GM21576 (cell line): ENCODE results near the gene ANKRD33B.
"Not testable (repeated sequence)": the region's sequence is repeated elsewhere in the genome, so short reads cannot be mapped to it uniquely, and the experiment has no call there.

Source experiments
- ATAC-seq: cut with Tn5 transposase; IDR thresholded peaks from one replicate; pipeline ENCODE4 v1.9.1; 2021; ENCODE audit warnings: mild to moderate bottlenecking, moderate library complexity; ENCODE audit not compliant: unreplicated experiment

Gene ANKRD33B

DNA sequence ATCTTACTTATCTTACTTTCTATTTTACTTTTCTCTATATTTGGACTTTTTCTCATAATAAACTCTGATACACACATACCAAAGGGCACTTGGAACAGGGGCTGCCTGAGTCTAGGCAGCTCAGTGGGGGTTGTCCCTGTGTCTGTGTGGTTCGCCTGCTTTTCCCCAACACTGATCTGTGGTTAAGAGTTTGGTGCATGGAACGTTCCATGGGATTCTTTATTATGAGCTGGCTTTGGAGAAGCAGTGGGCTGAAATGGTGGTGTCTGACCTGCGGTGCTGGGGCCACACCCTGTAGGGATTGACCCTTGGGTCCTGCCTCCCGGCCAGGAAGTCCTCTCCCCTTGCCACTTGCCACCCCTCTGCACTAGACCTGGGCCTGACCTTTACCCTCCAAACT, 47.4 kb downstream of the ANKRD33B start:
- no peak for ATAC-seq

DNA sequence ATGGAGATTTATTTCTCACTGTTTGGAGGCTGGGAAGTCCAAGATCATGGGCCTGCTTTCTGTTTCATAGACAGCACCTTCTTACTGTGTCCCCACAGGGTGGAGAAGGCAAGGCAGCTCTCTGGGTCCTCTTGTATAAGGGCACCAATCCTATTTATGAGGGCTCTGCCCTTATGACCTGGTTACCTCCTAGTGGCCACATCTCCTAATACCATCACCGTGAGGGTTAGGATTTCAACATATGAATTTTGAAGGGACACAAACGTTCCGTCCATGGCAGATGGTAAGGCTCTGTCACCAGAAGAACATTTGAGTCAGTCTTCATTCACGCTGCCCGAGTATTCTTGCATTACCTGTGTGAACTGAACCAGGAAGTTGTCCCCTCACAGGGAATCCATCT, 48.4 kb downstream of the ANKRD33B start:
- ATAC-seq = no peak

DNA sequence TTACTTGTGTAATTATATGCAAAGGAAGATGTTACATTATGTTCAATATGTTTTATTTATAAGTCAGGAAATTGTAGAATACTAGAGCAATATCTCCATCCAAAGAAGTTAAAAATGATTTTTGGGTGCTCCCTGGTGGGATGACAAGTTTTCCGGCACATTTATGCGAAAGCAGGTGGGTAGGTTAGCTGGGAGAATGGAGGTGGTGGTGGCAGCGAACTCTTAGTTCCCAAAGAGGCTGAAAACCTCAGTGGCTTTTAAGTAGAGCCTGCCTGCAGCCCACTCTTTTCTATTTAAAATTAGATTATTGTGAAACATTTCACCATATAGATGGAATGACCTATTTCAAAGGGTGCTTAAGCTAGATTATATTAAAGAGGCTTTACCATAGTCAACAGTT, 51.8 kb downstream of the ANKRD33B start:
- no peak for ATAC-seq

DNA sequence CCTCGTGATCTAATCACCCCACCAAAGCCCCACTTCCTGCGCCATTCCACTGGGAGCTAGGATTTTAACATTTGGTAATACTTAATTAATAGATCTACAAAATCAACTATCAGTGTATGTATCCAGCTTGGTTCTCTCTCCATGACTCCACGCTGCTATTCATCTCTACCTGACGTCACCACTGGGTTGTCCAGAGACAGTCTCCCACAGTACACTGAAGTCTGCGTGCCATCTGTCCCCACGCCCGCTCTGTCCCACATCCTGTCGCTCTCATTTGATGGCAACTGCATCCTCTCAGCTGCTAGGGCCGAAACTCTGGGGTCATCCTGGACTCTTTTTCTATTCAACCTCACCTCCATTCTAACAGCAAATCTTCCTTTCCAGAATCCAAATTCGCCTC, 53.2 kb downstream of the ANKRD33B start:
- no peak for ATAC-seq

DNA sequence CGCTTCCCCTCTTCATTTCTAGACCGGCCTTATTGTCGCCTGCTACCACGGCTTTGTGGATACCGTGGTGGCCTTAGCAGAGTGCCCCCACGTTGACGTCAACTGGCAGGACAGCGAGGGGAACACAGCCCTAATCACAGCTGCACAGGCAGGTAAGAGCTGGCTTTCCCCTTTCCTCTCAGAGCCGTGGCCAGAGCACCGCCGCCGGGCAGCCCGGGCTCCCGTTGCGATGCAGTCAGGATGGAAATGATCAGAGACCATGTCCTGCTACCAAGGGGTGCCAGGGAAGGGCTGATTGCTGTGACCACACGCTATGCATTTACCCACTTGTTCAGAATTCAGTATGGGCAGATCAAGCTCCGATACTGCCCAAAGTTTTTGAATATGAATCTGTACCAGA, 54.4 kb downstream of the ANKRD33B start:
- ATAC-seq = no peak

DNA sequence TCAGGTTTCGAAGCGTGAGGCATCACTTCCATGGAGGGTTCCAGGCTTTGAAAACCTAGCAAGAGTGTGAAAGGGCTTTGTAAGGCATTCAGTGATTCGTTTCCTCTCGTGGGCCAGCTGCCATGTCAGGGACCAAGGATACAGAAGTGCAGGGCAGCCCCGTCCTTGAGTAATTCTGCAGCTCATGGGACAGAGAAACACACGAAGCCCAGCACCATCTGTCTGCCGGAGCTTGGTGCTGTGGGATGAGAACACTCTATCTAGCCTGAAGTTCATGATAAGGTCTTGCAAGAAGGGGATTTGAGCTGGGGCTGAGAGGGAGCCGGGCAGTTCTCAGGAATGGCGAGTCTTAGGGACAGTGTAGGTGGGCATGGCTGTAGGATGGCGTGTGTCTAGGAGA, 55.8 kb downstream of the ANKRD33B start:
- ATAC-seq = no peak

DNA sequence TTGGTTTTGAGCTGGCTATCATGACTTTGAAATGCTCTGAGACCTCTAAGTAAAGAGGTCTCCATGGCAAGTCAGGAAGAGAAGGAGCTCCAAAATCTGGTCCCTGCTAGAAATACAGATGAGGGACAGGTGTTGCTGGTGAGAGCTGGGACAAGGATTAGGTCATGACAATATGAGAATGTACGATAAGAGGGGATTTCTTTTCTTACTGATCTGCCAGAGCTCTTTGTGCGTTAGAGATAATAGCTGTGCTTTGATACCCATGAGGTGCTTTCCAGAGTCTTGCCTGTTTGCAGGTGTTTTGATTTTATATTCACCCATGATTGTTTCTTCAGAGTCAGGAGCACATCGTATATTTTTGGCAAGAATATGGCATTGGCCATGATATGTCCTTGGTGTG, 56.5 kb downstream of the ANKRD33B start:
- no peak for ATAC-seq

DNA sequence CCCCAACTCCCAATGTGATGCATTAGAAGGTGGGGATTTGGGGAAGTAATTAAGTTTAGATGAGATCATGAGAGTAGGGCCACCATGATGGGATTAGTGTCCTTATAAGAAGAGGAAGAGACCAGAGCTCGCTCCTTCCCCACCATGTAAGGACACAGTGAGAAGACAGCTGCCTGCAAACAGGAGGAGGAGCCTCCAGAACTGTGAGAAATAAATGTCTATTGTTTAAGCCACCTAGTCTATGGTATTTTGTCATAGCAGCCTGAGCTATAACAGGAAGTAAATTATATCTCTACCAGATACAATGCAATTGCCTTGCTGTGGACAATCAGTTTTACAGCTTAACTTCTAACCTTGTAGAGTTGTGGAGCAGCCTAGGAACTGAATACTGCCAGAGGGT, 58.0 kb downstream of the ANKRD33B start:
- no peak for ATAC-seq

DNA sequence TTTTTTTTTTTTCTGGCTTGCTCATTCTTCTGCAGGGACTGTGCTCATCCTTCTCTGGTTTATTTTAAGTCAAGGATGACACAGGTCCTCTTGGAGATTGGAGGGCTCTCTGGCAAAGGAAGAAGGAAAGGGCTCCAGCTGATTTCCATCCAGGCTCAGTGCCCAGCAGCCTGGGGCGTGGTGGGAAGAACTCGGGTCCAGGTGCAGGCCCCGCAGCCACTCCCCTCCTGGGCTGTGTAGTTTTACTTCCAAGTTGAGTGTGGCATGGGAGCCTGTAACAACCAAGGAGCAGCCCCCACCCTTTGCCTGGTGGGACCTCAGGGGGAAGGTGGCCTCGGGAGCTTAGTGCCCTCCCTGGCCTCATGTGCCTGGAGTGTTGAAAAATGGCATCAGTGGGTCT, 58.9 kb downstream of the ANKRD33B start:
- ATAC-seq = no peak

DNA sequence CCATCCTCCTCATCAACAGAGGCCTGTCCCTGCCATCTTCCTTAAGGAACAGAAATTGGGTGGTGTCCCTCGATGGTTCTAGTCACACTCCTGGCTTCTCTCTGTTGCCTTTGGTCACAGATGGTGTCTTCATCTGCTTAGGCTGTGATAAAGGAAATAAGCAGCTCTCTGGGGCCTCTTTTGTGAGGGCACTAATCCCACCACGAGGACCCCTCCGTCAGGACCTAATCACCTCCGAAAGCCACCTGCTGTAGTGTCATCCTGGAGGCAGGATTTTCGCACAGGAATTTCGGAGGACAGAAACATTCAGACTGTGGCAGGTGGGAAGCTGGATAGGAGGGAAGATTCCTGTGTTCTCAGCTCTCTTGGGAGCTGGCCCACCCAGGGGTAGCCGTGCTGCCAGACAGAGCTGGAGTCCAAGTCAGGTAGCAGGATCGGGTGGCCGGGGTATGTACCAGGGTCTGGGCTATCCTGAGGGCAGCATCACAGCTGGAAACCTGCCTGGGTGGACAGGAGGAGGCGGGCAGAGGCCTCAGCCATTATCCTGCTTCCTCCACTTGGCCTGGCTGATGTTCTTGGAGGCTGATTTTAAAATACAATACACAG, 59.5 kb downstream of the ANKRD33B start:
- no peak for ATAC-seq

DNA sequence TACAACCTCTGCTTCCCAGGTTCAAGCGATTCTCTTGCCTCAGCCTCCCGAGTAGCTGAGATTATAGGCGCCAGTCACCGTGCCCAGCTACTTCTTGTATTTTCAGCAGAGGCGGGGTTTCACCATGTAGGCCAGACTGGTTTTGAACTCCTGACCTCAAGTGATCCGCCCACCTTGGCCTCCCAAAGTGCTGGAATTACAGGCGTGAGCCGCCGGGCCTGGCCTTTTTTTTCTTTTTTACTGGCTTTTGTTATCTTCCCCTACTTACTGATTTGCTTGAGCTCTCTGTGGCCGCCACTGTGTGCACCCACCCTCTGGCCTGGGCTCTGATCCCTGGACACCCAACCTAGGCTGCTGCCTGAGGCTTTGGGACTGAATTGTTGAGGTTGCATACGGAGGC, 60.3 kb downstream of the ANKRD33B start:
- no peak for ATAC-seq

DNA sequence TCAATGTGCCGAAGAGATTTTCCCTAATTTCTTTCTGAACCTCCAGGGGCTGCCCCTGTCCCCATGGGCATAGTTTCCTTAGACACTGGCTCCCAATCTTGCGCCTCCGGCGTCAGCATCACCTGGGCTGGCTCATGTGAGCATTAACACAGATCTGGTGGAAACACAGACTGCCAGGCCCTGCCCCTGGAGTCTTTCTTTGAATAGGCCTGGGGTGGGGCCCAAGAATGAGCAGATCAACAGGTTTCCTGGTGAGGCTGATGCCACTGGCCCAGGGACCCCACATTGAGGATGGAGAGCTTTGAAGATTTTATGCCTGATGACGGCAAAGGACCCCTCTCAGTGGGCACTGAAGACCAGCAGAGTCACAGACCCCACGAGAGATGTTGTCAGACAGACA, 60.8 kb downstream of the ANKRD33B start:
- no peak for ATAC-seq

DNA sequence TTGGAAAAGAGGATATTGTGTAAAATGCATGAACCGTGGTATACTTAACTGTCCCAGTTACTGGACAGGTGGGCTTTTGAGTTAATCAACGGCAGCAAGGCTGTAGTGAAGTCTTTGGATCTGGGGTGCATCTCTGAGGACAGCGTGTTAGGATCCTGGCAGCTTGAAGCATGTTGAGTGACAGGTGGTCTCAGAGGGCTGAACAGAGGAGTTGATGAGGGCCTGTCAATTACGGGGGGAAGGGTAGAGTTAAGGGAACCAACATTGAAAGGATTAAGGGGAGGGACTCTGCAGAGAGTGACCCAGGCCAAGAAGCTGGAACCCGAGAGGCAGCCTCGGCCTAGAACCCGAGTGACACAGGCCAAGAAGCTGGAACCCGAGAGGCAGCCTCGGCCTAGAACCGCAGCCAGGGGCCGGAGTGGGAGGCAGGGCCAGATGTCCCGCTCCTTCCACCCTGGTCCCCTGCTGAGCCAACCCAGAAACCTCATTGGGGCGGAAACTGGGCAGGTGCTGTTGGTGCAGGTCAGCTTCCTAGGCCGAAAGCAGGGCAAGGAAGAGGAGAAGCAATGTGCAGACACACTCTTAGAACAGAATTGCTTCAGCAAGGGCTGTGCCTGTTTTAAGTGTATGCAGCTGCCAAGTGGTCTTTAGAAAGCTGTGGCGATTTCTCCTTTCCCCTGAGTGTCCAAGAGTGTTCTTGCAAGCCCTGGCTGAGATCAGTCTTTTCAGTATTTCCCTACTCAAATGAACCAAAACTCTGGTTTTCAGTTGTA, 62.0 kb downstream of the ANKRD33B start:
- no peak for ATAC-seq

DNA sequence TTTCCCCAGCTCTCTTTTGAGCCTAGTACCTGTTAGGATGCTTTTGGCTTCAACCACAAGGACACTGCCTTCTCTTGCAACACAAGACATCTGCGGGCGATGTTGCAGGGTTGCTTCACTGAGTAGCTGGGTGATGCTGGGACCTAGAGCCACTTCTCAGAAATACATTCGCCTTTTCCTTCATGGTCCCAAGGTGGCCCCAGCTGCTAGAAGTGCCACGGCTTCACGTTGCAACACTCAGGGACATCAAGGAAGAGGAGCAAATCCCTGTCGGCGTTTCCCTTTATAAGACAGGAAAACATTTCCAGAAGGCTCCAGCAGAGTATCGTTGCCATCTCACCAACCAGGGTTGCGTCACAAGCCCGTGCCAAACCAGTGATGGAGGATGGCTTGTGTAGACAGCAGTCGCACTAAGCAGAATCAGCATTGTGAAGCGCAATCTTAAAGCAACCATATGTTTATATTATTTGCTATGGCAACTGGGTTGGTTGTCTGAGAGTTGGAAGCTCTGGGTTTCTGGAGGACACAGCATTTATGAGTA, 62.7 kb downstream of the ANKRD33B start:
- ATAC-seq = no peak

DNA sequence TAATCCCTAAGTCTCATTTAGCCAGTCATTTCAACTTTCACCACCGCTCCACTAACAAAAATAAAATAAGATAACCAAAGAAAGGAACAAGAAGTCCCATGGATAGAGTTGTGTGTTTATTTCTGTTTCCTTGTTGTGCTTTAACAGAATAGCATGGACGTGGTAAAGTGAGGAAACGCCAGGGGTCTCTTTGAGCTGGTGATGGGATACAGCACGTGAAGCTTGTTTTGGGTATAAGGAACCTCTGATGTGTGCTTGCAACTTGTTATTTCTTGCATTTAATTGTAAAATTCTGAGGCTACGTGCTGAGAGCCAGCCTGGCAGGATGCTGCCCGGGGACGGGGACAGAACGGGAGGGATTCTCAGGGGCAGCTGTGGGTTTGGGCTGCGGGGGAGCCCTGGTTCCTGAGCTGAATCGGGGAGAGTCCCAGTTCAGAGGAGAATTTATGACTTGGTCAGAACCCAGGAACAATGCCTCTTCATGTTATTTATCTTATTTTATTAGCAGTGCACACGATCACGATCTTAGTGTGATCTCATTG, 63.4 kb downstream of the ANKRD33B start:
- ATAC-seq = peak; percentile 6

DNA sequence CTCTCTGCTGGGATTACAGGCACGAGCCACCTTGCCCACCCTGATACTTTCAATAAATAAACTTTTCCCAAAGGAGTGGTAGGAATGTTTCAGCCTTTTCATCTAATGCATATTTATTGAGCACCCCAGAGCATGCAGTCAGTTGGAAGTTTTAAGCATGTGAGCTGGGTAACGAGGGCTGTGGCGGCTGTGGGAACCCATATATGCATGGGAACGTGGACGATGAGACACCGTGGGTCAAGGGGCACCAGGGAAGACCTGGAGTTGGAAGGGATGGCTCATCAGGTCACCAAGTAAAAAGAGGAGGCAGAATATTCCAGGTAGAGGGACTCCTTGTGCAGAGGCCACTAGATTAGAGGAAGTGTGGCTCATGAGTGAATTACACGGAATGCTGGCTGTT, 64.7 kb downstream of the ANKRD33B start:
- ATAC-seq = no peak

DNA sequence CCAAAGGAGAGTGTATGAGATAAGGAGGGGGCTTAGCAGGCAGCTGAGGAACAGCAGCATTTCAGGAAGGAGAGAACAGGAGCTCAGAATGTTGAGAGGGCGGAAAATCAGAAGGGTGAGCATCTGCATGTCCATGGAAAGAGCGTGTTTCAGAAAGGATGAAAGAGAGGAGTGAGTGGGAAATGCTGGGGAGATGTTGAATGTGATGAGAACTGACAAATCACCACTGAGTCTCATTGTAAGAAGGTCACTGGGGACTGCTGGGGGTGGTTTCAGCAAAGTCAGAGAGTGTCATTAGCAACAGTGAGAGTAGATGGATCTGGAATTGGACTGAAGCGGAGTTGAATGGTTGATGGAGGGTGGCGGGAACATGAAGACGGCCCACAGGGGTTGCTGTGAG, 65.8 kb downstream of the ANKRD33B start:
- ATAC-seq = no peak

DNA sequence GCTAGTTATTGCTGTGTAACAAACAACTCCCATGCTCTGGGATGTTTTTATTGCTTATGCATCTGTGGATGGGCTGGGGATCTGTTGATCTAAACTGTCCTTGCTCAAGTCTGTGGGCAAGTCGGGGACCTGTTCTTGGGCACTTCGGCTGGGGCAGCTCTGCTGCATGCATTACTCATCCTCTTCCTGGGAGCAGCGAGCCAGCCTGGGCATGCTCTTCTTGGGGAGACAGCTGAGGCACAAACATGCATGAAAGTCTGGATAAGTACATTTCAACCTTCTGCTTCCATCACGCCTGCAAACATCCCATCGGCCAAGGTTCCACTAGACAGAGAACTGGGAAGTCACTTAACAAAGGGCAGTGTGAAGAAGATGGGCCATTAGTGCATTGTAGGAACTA, 66.3 kb downstream of the ANKRD33B start:
- no peak for ATAC-seq

DNA sequence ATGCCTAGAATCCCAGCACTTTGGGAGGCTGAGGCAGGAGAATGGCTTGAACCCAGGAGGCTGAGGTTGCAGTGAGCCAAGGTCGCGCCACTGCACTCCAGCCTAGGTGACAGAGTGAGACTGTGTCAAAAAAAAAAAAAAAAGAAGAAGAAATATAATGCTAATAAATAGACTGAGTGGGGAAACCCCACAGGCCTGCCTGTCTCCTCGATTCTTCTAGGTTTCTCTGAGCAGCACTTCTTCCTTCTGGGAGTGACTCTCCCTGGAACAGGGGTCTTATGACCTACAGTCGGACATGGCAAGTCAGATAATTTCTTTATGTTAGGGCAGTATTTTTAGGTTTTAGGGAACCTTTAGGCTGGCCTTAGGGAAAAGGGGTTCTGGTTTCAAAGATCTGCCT, 66.9 kb downstream of the ANKRD33B start:
- ATAC-seq = not testable (repeated sequence)

DNA sequence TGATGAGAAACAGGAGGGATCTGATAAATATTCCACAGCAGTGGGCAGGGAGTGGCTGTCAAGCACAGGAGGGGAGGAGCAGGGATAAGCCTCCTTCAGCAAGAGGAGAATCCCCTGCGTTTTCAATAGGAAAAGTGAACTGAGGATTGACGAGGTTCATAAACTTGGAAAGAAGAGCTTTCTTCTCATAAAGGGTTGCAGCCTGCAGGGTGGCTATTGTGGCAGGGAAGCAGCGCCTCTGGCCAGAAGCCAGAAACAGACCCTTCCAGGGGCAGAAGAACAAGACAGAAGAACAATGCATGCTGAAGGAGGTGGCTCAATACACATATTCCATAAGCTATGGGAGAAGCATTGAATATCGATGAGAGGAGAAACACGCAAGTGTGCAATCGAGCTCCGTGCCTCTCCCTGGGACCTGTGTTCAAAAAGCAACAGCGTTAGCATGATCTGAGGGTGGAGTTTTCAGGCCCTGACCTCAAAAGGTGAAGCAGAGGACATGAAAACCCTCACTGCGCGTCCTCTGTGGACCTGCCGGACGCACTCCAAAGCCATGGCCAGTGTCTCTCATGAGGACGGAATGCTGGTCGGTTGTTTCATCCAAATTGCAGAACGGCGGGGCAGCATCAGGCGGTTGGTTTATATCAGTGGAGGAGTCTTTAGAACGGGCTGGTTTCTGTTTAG, 67.6 kb downstream of the ANKRD33B start:
- peak; percentile 1 for ATAC-seq

DNA sequence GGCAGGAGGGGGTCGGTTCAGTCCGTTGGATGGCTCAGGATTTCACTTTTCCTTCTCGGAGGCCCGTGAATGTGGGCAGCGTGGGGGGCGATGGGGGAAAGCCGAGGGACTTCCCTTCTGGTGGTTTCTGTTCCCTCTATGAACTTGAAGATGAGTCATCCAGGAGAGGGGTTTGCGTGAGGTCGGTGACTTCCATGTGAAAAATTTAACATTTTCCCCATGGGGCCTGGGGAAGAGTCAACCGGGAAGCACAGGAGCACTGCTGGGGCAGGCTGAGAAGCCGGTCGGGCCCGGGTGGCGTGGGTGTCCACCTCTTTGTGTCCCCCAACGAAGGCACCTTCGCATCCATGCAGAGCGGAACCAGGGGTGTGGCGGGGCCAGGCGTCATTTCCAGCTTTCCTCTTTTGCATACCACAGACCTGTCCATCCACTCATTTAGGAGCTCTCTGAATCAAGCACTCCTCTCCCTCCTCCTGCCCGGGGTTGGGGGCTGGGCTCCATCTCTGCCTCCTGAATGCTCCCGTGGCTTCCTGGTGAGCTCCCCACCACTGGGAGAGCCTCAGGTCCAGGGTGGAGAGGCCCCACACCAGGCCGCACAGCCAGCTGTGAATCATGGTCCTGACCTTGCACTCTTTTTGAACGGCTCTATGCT, 68.4 kb downstream of the ANKRD33B start:
- peak; percentile 36 for ATAC-seq
